HG03378 (cell line): ENCODE results near the gene RAPGEFL1.
"Not testable (repeated sequence)": the region's sequence is repeated elsewhere in the genome, so short reads cannot be mapped to it uniquely, and the experiment has no call there.

ENCODE experiments used
- ATAC-seq: cut with Tn5 transposase; IDR thresholded peaks from one replicate; pipeline ENCODE4 v1.9.1; 2021; ENCODE audit warnings: mild to moderate bottlenecking, moderate library complexity; ENCODE audit not compliant: unreplicated experiment

Gene RAPGEFL1

GRCh38 chr17:40177275-40177874 lies at the start of gene RAPGEFL1:
Gene RAPGEFL1 (plus strand): TSS chr17:40177470. CDS start chr17:40177862, 392 bp downstream.
- ATAC-seq: no peak

- ATAC-seq: no peak
These were observed 47.8 kb upstream of the RAPGEFL1 start for GRCh38 chr17:40129498-40129897.

GRCh38 chr17:40130352-40131042 lies 46.8 kb upstream of the RAPGEFL1 start:
- ATAC-seq: no peak

- no peak for ATAC-seq
These were observed 43.1 kb upstream of the RAPGEFL1 start for GRCh38 chr17:40134184-40134583.

- no peak for ATAC-seq
These were observed 41.5 kb upstream of the RAPGEFL1 start for GRCh38 chr17:40135817-40136216.

GRCh38 chr17:40139566-40140058 lies 37.7 kb upstream of the RAPGEFL1 start:
- peak; percentile 17 for ATAC-seq

- ATAC-seq: not testable (repeated sequence)
These were observed 34.1 kb upstream of the RAPGEFL1 start for GRCh38 chr17:40143166-40143565.

GRCh38 chr17:40145476-40145875 lies 31.8 kb upstream of the RAPGEFL1 start:
- ATAC-seq: no peak

- no peak for ATAC-seq
These were observed 28.7 kb upstream of the RAPGEFL1 start for GRCh38 chr17:40148527-40148926.

GRCh38 chr17:40150276-40150675 lies 27.0 kb upstream of the RAPGEFL1 start:
- ATAC-seq: no peak

GRCh38 chr17:40151414-40151963 lies 25.8 kb upstream of the RAPGEFL1 start:
- no peak for ATAC-seq

GRCh38 chr17:40153603-40154236 lies 23.6 kb upstream of the RAPGEFL1 start:
- ATAC-seq: no peak

- ATAC-seq: no peak
These were observed 19.3 kb upstream of the RAPGEFL1 start for GRCh38 chr17:40157973-40158372.

GRCh38 chr17:40158438-40159013 lies 18.7 kb upstream of the RAPGEFL1 start:
- no peak for ATAC-seq

- ATAC-seq: no peak
These were observed 17.8 kb upstream of the RAPGEFL1 start for GRCh38 chr17:40159456-40159855.

- ATAC-seq: no peak
These were observed 9.5 kb upstream of the RAPGEFL1 start for GRCh38 chr17:40167685-40168261.

GRCh38 chr17:40168262-40168832 lies 8.9 kb upstream of the RAPGEFL1 start:
- ATAC-seq: no peak

- ATAC-seq: no peak
These were observed 6.9 kb upstream of the RAPGEFL1 start for GRCh38 chr17:40170325-40170724.

- no peak for ATAC-seq
These were observed 5.5 kb upstream of the RAPGEFL1 start for GRCh38 chr17:40171750-40172149.

GRCh38 chr17:40173091-40173777 lies 4.0 kb upstream of the RAPGEFL1 start:
- no peak for ATAC-seq
